ENCODE data around the gene SPINK14. TPM values are rescaled to one million over a fixed set of nuclear protein-coding genes. Genes with fewer than 3 reads are reported as not detected.
A peak's percentile ranks its signal among the peaks of the same experiment; 100 is the strongest.

SPINK14 gene
- total RNA-seq, 1 donor from 2014 or later = not detected

- TF ChIP-seq CTCF (conservative IDR thresholded peaks at IDR 0.05; ENCODE audit: low read depth, low read length) = no peak
- DNase-seq (ENCODE audit: low read depth) = no peak
- H3K4me3 ChIP-seq (ENCODE audit: low read depth, low read length) = no peak overlapping the region
Observed at GRCh38 chr5:148163345-148163744, 5.0 kb upstream of the SPINK14 start.

- TF ChIP-seq CTCF (conservative IDR thresholded peaks at IDR 0.05; ENCODE audit: low read depth, low read length) = no peak
- H3K4me3 ChIP-seq (ENCODE audit: low read depth, low read length) = no peak overlapping the region
- no peak for DNase-seq (ENCODE audit: low read depth)
Observed at GRCh38 chr5:148166550-148167283, 1.6 kb upstream of the SPINK14 start.

GRCh38 chr5:148172377-148172776, 4.0 kb downstream of the SPINK14 start:
- TF ChIP-seq CTCF (conservative IDR thresholded peaks at IDR 0.05; ENCODE audit: low read depth, low read length) = no peak
- no peak overlapping the region for H3K4me3 ChIP-seq (ENCODE audit: low read depth, low read length)
- no peak for DNase-seq (ENCODE audit: low read depth)

- H3K4me3 ChIP-seq (ENCODE audit: low read depth, low read length) = no peak overlapping the region
- no peak for DNase-seq (ENCODE audit: low read depth)
- no peak for TF ChIP-seq CTCF (conservative IDR thresholded peaks at IDR 0.05; ENCODE audit: low read depth, low read length)
Observed at GRCh38 chr5:148176480-148176879, 8.1 kb downstream of the SPINK14 start.

GRCh38 chr5:148177207-148177606, 8.9 kb downstream of the SPINK14 start:
- no peak for TF ChIP-seq CTCF (conservative IDR thresholded peaks at IDR 0.05; ENCODE audit: low read depth, low read length)
- H3K4me3 ChIP-seq (ENCODE audit: low read depth, low read length) = no peak overlapping the region
- no peak for DNase-seq (ENCODE audit: low read depth)

- no peak overlapping the region for H3K4me3 ChIP-seq (ENCODE audit: low read depth, low read length)
- DNase-seq (ENCODE audit: low read depth) = peak; percentile 29
- peak; percentile 82 for TF ChIP-seq CTCF (conservative IDR thresholded peaks at IDR 0.05; ENCODE audit: low read depth, low read length)
Observed at GRCh38 chr5:148179234-148179824, 11.0 kb downstream of the SPINK14 start.
